Measurements from ENCODE around the gene CCDC112.
"Not testable (repeated sequence)": the region's sequence is repeated elsewhere in the genome, so short reads cannot be mapped to it uniquely, and the experiment has no call there.

The CCDC112 gene

DNA sequence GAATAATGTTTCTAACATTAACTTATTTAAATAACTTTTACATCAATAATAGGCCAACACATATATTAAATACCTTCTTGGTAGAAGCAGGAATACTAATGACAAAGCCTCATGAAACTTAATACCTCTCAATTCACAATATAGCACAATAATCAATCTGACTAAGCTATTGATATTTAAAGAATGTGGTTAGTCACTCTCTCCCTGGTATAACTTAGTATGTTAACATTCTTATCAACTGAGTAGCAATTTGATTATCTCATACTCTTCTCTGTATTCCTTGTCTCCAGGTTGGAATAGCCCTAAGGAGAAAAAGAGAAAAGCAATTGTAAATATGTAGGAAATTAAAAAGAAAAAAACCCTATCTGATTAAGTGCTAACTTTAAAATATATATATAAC lies 28.8 kb downstream of the CCDC112 start:
- H3K4me3 ChIP-seq (ENCODE audit: low read depth, low read length) = no peak overlapping the region
- no peak for DNase-seq (ENCODE audit: low read depth)

DNA sequence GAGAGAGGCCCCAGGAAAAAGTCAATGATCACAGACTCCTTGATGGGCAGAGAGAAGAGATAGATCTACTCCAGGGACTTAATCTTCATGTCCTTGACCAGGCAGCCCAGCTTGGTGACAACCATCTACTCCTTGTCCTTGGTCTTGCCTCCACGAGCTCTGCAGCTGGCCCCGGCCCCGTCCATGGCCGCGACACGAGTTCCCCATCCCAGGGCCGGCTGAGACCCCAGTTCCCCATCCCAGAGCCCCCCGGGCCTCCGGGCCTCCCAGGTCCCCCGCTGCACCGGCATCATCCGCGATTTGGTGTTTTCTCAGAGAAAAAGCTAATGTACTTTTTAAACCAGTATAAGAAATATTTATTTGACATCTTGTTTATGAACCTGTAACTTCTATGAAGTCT lies 31.2 kb downstream of the CCDC112 start:
- DNase-seq (ENCODE audit: low read depth) = no peak
- H3K4me3 ChIP-seq (ENCODE audit: low read depth, low read length) = no peak overlapping the region

GRCh38 chr5:115264786-115265185 lies 31.7 kb downstream of the CCDC112 start:
- no peak overlapping the region for H3K4me3 ChIP-seq (ENCODE audit: low read depth, low read length)
- no peak for DNase-seq (ENCODE audit: low read depth)

- peak overlapping the region; percentile 80 for H3K4me3 ChIP-seq (ENCODE audit: low read depth, low read length)
- DNase-seq (ENCODE audit: low read depth) = no peak
Observed at GRCh38 chr5:115263078-115263380, 33.4 kb downstream of the CCDC112 start.

DNA sequence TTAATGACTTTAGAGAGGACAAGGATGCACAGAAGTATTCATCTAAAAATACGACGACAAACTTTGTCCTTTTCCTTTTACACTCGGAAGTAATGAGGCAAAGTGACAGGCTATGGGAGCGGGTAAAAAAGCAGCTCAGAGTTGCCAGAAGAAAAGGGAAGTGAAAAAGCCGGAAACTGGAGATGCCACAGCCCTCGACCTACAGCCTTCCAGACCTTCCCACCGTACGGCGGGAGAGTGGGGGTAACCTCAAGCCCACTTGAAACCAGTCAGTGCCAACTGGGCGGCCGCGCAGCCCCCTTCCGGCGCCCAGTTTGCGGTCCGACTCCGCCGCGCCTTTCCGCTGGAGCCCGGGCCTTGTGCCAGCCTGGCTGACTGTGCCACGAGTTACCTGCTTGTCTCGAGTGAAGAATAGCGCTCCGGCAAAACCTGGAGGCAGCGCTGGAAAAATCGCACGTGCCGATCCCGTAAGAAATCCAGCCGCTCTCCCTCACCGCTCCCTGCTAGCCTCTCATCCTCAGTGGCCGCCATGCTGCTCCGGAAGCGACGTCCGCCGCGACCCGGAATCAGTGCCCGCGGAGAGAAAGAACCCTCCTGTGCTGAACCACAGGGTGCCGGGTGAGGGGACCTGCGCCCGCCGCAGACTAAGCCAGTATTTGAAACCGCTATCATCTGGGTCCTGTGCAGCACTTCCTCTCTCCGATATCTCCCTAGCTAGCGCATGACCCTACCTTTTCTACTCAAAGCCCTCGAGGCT lies 34.0 kb downstream of the CCDC112 start, which contains the start of gene PGGT1B:
PGGT1B (minus strand) TSS at position 557 of the 757 bp plus-strand sequence; CDS start at position 531, 26 bp downstream.
- H3K4me3 ChIP-seq (ENCODE audit: low read depth, low read length) = peak within 1 kb of the TSS; percentile 80
- no peak for DNase-seq (ENCODE audit: low read depth)

DNA sequence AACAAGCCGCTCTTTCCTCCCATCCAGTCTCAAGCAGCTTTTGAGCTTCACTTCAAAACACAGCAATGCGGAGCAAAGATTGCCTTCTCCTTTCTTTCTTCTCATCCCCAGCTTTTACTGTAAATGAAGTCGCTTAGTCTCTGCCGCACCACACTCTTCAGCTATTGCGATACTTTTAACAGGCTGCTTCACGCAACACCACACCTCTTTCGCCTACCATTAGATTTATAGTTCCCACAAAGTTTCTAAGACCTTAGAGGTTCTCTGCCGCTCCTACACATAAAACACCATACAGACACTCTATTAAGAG lies 34.5 kb downstream of the CCDC112 start:
- no peak for DNase-seq (ENCODE audit: low read depth)
- peak overlapping the region; percentile 80 for H3K4me3 ChIP-seq (ENCODE audit: low read depth, low read length)

GRCh38 chr5:115260248-115260647 lies 36.2 kb downstream of the CCDC112 start:
- no peak overlapping the region for H3K4me3 ChIP-seq (ENCODE audit: low read depth, low read length)
- no peak for DNase-seq (ENCODE audit: low read depth)

GRCh38 chr5:115257981-115258380 lies 38.5 kb downstream of the CCDC112 start:
- H3K4me3 ChIP-seq (ENCODE audit: low read depth, low read length) = no peak overlapping the region
- DNase-seq (ENCODE audit: low read depth) = no peak

DNA sequence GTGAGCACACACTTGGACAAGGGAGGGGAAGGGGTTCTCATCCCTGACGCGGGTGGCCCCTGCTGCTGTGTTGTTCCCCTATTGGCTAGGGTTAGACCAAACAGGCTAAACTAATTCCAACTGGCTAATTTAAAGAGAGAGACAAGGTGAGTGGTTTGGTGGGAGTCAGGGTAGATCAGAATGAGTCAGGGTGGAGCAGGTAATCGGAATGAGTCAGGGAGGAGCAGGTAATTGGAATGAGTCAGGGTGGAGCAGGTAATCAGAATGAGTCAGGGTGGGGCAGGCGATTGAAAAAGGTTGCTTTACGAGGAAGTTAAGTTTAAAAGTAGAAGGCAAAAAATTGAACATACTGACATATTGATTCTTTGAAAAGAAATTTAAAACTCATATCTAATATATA lies 47.1 kb downstream of the CCDC112 start:
- not testable (repeated sequence) for DNase-seq (ENCODE audit: low read depth); H3K4me3 ChIP-seq (ENCODE audit: low read depth, low read length)

GRCh38 chr5:115246361-115246991 lies 50.0 kb downstream of the CCDC112 start:
- DNase-seq (ENCODE audit: low read depth) = no peak
- no peak overlapping the region for H3K4me3 ChIP-seq (ENCODE audit: low read depth, low read length)

DNA sequence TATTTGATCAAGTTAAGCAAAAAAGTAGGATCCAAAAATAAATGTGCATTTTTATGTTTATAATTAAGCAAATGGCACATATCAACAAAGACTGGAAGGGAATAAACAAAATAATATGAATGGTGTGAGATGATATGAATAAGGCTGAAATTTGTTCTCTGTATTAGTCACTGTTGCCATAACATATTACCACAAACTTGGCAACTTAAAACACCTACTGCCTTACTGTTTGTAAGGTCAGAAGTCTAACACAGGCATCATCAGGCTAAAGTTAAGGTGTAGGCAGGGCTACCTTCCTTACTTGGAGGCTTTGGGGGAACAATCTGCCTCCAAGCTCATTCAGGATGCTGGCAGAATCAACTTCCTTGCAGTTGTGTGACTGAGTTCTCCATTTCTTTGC lies 53.0 kb downstream of the CCDC112 start:
- no peak for DNase-seq (ENCODE audit: low read depth)

GRCh38 chr5:115241881-115242642 lies 54.4 kb downstream of the CCDC112 start:
- DNase-seq (ENCODE audit: low read depth) = no peak
- H3K4me3 ChIP-seq (ENCODE audit: low read depth, low read length) = no peak overlapping the region

More for the DNA sequence above, 53.0 kb downstream of the CCDC112 start:
- H3K4me3 ChIP-seq (ENCODE audit: low read depth, low read length) = no peak overlapping the region

DNA sequence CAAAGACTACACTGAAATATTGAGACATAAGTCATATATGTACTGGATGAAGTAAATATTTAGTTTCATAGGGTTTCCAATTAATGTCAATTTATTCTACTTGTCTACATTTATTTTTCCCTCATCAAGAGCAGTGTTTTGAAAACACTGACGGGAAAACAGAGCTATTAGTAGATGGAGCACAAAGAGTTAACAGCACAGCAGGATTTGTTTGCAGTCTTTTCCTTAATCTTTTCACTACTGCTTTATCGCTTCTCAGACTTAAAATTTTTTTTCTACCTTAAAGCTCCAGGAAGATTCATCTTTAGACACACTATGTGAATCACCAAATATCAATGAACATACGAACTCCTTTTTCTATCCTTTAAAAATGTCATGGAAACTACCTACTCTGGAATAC lies 59.4 kb downstream of the CCDC112 start:
- no peak overlapping the region for H3K4me3 ChIP-seq (ENCODE audit: low read depth, low read length)
- DNase-seq (ENCODE audit: low read depth) = no peak

GRCh38 chr5:115236599-115236998 lies 59.9 kb downstream of the CCDC112 start:
- H3K4me3 ChIP-seq (ENCODE audit: low read depth, low read length) = no peak overlapping the region
- DNase-seq (ENCODE audit: low read depth) = no peak

GRCh38 chr5:115231598-115231997 lies 64.9 kb downstream of the CCDC112 start:
- H3K4me3 ChIP-seq (ENCODE audit: low read depth, low read length) = no peak overlapping the region
- DNase-seq (ENCODE audit: low read depth) = no peak

DNA sequence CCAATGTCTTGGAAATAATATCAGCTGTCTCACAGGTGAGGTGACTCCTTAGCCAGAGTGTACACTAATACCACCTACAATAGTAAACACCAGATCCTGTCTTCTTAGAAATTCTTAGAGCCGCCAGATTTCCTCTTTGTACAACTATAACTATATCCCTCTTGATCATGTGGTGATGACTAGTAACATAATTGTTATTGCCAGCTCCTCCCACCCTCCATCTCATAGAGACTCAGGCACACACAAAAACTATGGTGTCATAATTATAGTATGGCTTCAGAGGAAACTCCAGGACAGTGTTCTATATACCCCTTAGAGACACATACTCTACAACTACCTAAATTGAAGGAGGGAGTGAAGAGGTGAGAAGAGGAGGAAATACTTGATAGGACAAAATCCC lies 66.8 kb downstream of the CCDC112 start:
- no peak overlapping the region for H3K4me3 ChIP-seq (ENCODE audit: low read depth, low read length)
- no peak for DNase-seq (ENCODE audit: low read depth)

DNA sequence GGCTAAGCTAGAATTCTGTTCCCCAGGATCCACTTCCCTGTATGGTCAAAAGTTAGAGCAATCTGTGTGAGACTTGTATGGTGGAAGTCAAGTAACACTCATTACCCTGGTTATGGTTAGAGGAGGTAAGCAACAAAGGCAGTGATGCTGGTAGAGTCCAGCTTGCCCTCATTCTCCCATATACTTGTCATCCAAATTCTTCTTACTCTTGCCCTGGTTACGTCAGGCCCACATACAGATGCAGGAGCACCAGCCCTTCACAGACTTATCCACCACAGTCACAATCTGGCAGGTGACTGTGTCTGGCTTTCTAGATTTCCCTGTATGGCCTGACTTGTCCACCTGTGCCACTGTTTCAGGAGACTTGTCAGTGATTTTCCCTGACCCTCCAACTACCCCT lies 69.2 kb downstream of the CCDC112 start:
- H3K4me3 ChIP-seq (ENCODE audit: low read depth, low read length) = no peak overlapping the region
- DNase-seq (ENCODE audit: low read depth) = no peak
